GM21717 (cell line): ENCODE results near the gene YWHAG.

Experiments
- ATAC-seq: cut with Tn5 transposase; IDR thresholded peaks from one replicate; pipeline ENCODE4 v1.9.1; 2021; ENCODE audit warnings: mild to moderate bottlenecking, moderate library complexity; ENCODE audit not compliant: unreplicated experiment

Gene YWHAG

GRCh38 chr7:76278540-76278939 lies 80.3 kb downstream of the YWHAG start:
- no peak for ATAC-seq
